GM19351 (cell line): Measurements from ENCODE around the gene CCDC51.
"Not testable (repeated sequence)": the region's sequence is repeated elsewhere in the genome, so short reads cannot be mapped to it uniquely, and the experiment has no call there.

ENCODE experiments used
- ATAC-seq: cut with Tn5 transposase; IDR thresholded peaks from one replicate; pipeline ENCODE4 v1.9.1; 2021; ENCODE audit warnings: mild to moderate bottlenecking, moderate library complexity; ENCODE audit not compliant: unreplicated experiment

The CCDC51 gene

GRCh38 chr3:48409291-48410201 is 30.4 kb downstream of the CCDC51 start:
- no peak for ATAC-seq

DNA sequence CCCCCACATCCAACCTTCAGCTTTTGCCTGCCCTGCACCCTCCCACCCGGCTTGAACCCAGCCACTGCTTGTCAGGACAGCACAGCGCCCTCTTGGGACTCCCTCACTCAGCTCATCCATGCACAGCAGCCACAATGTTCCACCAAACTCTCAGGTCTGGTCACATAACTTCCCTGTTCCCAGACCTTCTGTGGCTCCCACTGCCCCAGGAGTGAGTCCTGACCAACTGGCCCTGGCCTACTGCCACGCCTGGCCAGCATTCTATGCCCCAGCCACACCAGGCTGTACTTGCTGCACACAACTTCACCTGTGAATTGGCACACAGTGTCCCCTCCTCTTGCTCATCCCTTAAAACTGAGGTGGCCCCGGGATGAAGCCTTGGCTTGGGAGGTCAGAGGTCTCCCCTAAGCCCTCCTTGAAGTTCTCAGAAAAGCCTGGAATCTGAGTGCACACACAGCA is 31.1 kb downstream of the CCDC51 start:
- no peak for ATAC-seq

- no peak for ATAC-seq
Measured at GRCh38 chr3:48407542-48408099, 32.3 kb downstream of the CCDC51 start.

GRCh38 chr3:48406443-48407431 is 33.2 kb downstream of the CCDC51 start:
- no peak for ATAC-seq

- no peak for ATAC-seq
Measured at GRCh38 chr3:48405971-48406370, 33.9 kb downstream of the CCDC51 start.

DNA sequence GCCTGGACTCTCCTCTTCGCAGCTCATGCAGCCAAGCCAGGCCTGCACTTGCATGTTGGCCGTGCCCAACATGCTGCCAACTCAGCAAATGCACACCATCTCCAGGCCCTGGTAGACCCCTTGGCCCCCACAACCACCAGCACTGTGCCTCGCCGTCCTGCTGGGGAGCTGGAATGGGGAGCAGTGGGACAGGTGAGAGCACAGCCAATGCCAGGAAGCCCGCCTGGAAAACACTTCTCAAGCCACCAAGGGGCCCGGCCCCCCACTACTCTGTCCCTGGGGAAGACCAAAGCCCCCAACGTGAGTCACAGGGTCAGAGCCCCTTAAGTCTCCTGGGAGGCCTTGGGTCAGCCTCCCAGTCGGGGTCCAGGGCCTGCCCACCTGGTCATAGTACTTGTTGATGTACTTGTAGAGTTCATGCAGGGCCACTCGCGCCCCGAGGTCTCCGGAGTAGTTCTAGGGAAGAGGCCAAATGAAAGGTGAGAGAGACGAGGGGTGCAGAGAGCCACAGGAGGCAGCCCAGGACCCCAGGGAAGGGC is 34.5 kb downstream of the CCDC51 start:
- ATAC-seq: no peak

GRCh38 chr3:48404440-48405342 is 35.2 kb downstream of the CCDC51 start:
- no peak for ATAC-seq

DNA sequence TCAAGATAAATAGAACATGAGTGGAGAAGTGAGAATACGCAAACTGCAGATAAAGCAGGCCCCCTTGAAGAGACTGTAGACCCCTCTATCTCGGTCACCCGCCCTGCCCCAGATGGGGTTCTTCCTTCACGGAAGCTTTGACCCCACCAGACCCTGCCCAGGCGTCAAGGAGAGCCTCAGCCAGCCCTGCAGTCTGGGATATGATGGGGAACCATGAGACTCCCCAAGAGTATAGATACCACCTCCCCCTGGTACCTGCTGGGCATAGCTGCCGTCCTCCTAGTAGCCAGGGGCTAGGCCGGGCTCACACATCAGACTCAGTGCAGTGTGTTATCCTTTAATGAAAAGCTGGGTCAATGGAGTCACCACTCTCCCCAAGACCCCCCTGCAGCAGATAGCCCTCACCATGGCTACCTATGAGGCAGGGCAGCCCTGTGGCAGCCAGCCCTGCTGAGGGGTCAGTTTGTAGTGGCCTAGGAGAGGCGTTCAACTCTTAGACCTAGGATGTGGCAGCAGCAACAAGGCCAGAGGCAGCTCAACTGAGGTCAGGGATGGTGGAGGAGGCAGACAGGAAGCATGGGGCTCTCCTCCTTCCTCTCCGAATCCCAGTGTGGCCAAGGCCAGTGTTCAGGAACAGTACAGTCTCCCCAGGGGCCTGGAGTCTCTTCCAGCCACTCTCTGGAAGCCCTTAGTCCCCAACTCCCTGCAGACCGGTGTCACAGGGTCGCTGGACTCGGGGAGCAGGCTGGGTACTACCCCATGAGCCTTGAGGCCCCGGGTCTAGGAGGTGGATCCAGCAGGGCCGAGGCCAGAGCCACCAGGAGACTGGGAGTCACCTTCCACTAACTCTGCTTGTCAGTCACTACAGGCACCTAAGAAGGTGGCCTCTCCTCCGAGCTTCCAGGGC is 36.1 kb downstream of the CCDC51 start:
- ATAC-seq: no peak

- ATAC-seq: no peak
Measured at GRCh38 chr3:48402907-48403306, 37.0 kb downstream of the CCDC51 start.

DNA sequence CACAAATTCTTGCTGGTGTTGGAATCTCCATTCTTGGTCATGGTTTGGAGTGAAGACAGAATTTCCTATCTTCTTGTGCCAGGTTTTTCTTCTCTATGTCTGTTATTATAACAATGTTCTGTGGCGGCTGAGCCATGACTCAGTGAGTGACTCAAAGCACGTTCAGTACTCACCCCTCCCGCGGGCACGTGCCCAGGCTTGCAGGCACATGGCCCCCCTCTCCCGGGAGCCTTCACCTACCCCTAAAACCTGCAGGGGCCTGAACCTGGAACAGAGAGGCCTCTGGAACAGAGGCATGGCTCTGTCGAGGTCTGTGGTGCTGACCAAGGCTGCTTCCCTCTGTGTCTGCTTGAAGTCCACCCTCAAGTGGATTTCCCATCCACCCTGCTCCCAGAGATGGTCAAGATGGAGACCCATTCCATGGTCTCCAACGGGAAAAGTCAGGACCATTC is 37.6 kb downstream of the CCDC51 start:
- ATAC-seq: no peak

DNA sequence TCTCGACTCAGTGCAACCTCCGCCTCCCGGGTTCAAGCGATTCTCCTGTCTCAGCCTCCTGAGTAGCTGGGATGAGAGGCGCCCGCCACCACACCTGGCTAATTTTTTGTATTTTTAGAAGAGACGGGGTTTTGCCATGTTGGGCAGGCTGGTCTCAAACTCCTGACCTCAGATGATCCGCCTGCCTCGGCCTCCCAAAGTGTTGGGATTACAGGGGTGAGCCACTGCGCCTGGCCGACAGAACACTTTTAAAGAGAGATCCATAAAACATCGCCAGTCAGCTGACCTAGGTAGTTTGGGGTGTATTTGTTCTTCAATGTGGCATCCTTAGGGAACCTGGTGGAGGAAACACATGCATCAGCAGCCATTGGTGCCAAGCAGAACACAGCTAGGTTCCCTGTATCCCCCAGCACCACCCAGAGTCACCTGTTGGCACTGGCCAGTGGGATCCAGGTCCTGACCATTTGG is 38.5 kb downstream of the CCDC51 start:
- not testable (repeated sequence) for ATAC-seq

GRCh38 chr3:48400824-48401433 is 39.0 kb downstream of the CCDC51 start:
- no peak for ATAC-seq

GRCh38 chr3:48399387-48400172 is 40.3 kb downstream of the CCDC51 start:
- no peak for ATAC-seq

- no peak for ATAC-seq
Measured at GRCh38 chr3:48398701-48399386, 41.1 kb downstream of the CCDC51 start.

DNA sequence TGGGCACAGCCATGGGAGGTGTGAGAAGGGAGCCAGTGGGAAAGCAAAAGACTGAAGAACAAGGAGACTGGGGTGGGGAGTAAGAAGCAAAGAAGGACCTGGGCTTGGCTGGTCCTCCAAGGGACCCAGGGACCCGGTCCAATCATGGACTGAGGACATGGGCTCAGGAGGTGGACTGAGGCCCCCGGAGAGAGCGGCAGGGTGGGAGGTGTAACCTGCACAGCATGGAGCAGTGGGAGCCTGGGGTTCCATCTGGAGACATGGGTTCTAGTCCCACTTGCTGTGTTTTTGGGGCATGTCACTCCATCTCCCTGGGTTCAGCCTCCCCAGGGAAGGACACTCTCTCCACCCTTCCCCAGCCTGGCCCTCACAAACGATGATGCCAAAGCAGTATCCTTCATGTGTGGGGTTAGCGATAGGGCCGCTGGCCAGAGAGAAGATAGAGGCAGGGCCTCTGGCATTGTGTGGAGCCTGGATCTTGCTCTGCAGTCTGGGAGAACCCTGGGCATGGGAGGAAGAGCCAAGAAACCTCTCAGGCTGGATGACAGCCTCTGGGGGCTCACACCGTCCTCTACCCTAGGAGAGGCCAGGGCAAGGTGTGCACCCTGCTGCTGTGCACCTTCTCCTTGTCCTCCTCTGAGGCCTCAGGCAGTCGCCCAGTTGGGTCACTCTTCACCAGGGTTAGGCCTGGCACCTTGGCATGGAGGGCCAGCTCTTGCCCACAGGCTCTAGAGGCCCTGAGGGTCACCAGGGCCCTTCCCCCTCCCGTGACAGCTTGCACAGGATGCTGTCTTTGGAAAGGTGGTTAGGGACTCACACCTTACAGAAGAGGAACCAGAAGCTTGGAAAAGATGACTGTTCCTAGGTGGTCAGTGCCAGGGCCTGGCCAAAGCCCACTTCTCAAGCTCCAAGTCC is 41.9 kb downstream of the CCDC51 start:
- ATAC-seq: no peak

DNA sequence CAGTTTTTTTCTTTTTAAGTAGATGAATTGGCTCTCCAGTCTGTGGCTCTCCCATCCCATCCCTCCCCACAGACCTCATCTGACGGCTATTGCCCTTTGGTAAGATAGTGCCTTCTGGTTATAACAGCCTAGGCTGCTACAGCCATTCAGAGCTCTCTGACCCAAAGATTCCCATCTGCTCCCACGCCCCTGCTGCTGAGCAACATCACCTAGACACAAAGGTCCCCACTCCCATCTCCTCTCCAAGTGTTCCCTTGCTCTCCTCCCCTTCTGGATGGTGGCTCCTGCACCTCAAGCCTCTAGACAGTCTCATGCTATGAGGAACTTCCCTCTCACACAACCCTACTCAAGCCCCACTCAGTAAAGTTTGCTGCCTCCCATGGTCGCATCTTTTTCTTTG is 44.2 kb downstream of the CCDC51 start:
- no peak for ATAC-seq
